Psoas muscle (tissue), 8 donors: ENCODE results near the gene HOXC12. TPM values are rescaled to one million over a fixed set of nuclear protein-coding genes. Genes with fewer than 3 reads are reported as not detected.

Source experiments
- ATAC-seq, 4 donors: fragments of 200-7000 bp; cut with Tn5 transposase; one replicate each; pipeline ENCODE4 v1.9.1; 2020; ENCODE audit warnings: moderate library complexity in 3 of 4, mild to moderate bottlenecking in 2 of 4
- DNase-seq, 2 donors: peaks; one replicate each; pipeline ENCODE4 v3.0.0-alpha.2; 2020
- H3K27ac ChIP-seq: fragments of 200-600 bp; one replicate; pipeline ENCODE4 v1.8.0; 2022
- H3K27me3 ChIP-seq, 3 donors: fragments of 200-600 bp in 1 of 3; one replicate each; pipeline versions ENCODE4 v1.6.1 to v1.8.0; 2013 to 2022; ENCODE audit warnings: low read length in 2 of 3, mild to moderate bottlenecking in 2 of 3, moderate library complexity in 1 of 3; ENCODE audit not compliant: insufficient read depth in 3 of 3
- H3K36me3 ChIP-seq, 2 donors: fragments of 200-600 bp in 1 of 2; one replicate each; pipeline versions ENCODE4 v1.6.1 to v1.8.0; 2013 to 2022; ENCODE audit warnings: low read depth in 1 of 2, mild to moderate bottlenecking in 1 of 2, moderate library complexity in 1 of 2; ENCODE audit not compliant: insufficient read depth in 1 of 2
- H3K4me1 ChIP-seq: fragments of 200-600 bp; one replicate; pipeline ENCODE4 v1.8.0; 2022
- H3K4me3 ChIP-seq: fragments of 200-600 bp; one replicate; pipeline ENCODE4 v1.8.0; 2022; ENCODE audit warnings: mild to moderate bottlenecking
- H3K9me3 ChIP-seq: fragments of 200-600 bp; one replicate; pipeline ENCODE4 v1.8.0; 2022
- WGBS, 3 donors: extraction: QIAGEN DNeasy Blood & Tissue Kit; methylation state at CpG; one replicate each; pipeline versions ENCODE4 v1.1.6 to v1.1.7; 2013; 5-methylcytosine and 5-hydroxymethylcytosine counted together
- intact Hi-C, 2 donors: fragments of 100-400 bp; cut with DNase I; formaldehyde crosslinking; loops; one replicate each; pipeline versions ENCODE4 v1.11.0 to v1.14.2; 2022
- polyA plus RNA-seq, 3 donors: library from polyadenylated mRNA; stranded (reverse); fragments of 200-250 nt; gene quantifications; one replicate each; pipeline ENCODE4 v1.2.3, GENCODE V29; 2013
- total RNA-seq, 4 donors: library from RNA; stranded (reverse); fragmentation: NEBNext Ultra II Directional in 2 of 4; extraction: Animal tissue kit (Norgen Biotek cat#: 25700) in 2 of 4; gene quantifications; one replicate each; pipeline versions ENCODE4 v1.2.1 to v1.2.4, GENCODE V29; 2021 to 2023
- TF ChIP-seq, protein P1 (sequence below): fragments of 200-600 bp; IDR thresholded peaks from one replicate; pipeline ENCODE4 v1.8.0; 2022; ENCODE audit warnings: antibody characterized with exemption
- donor health status: healthy with polysubstance abuse.
- donor health status: DM: no; HTN: no; CAD: no; lungs with moderate emphysema.
- donor health status: Bipolar disorder and iron deficiency.
- donor health status: healthy.
- donor health status: DM: yes; HTN: yes; CAD: no.
- donor health status: DM: no; HTN: no; CAD: no.
- donor health status: DM: no; HTN: no; CAD: no.
- donor health status: DM: yes; HTN: yes; CAD: no.

Gene HOXC12
- total and polyA plus RNA-seq, 7 donors: under 0.01 to 0.01 TPM; not detected in 5

DNA sequence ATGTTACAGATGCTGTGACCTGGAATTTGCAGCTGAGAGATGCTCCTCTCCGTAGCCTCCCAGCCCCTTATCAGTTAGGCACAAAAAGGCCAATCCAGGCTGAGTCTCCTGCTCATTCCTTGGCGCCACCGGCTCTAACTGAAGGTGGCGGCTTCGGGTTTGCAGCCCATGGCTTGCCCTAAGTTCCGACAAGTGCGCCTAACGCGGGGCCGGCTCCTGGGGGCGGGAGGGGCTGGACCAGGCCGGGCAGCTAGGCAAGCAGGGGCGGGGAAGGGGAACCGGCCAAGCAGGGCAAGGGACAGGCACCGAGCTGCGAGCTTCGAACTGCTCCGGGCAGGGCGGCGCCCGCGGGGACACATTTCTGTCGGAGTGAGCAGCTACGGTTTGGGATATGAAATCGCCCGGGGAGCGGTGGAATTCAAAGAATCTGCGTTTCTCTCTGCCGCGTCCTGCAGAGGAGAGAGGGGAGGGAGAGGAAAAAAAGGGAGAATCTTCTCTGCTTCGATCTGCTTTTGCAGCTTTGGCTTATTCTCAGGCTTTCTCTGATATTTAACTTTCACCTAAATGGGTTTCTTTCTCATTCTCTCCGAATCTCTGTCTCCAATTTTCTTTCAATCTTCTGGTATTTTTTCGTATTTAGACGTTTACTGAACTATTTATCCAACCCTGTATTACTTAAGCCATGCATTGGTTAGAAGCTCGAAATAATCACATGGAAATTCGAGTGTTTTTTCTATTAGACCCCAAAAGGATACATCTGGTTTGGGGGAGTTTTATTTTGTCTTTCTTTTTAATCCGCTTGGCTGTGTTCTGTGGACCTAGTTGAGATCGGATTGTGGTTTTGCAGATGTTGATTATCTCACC, 1.6 kb upstream of the HOXC12 start:
- 29 to 47% (median 47%) methylated on average over 38 of the region's 38 CpGs for WGBS, 3 donors
- no peak overlapping the region for H3K27ac ChIP-seq
- H3K4me3 ChIP-seq: no peak overlapping the region
- H3K27me3 ChIP-seq: peaks cover 0 to 99% (median 70%) of the 10 kb centered on the region in 3 donors
- intact Hi-C loops: loop anchor here in 1 of 2 donors (10.0 kb wide), 1 partner anchor 168 kb away; no protein-coding TSS in a partner anchor
- no peak for DNase-seq
- H3K4me1 ChIP-seq: no peaks in the 10 kb centered on the region
- no peak for ATAC-seq
- TF ChIP-seq, protein P1, sequence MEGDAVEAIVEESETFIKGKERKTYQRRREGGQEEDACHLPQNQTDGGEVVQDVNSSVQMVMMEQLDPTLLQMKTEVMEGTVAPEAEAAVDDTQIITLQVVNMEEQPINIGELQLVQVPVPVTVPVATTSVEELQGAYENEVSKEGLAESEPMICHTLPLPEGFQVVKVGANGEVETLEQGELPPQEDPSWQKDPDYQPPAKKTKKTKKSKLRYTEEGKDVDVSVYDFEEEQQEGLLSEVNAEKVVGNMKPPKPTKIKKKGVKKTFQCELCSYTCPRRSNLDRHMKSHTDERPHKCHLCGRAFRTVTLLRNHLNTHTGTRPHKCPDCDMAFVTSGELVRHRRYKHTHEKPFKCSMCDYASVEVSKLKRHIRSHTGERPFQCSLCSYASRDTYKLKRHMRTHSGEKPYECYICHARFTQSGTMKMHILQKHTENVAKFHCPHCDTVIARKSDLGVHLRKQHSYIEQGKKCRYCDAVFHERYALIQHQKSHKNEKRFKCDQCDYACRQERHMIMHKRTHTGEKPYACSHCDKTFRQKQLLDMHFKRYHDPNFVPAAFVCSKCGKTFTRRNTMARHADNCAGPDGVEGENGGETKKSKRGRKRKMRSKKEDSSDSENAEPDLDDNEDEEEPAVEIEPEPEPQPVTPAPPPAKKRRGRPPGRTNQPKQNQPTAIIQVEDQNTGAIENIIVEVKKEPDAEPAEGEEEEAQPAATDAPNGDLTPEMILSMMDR: no peak
- H3K36me3 ChIP-seq: no peaks in the 10 kb centered on the region
- H3K9me3 ChIP-seq: no peaks in the 10 kb centered on the region

DNA sequence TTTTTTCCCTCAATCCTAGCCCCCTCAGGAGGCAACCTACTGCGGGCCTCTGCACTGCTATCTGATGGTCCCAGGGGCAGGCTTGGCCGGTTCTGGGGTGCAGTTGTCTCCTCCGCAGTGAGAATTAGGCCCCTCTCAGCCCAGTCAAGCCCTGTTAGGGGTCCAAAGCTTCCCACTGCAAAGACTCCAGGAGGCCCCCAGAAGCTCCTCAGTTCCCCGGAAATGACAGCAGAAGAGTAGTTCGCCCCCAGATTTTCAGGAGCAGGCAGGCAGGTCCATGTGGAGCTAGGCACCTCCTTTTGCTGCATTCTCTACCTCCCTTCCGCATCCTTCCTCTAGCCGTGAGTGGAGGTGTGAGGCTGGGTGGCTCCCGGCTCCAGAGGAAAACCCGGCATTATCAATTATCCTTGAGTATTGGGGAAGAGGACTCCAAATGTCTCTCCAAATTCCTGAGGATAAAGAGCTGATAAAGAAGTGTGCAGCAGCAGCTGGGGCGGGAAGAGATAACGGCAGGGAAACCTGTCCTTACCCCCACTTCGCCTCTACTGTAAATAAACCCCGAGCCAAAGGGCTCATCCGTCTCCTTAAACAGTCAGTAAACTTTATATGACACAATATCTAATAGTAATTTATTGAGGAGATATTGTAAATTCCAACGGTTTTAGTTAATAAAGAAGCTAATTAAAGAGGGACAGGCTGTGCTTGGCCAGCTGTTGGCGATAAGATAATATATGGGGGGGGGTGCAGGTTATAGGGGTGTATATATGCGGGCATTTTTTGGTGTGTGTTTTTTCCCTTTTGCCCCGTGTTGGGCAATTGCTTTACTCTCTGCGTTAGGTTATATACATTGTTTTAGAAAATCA, 641 bp upstream of the HOXC12 start:
- Histone ChIP-seq H3K27ac (no peak overlapping the region), H3K27me3 (peaks cover 0 to 100% (median 69%) of the 10 kb centered on the region in 3 donors), H3K4me1 (no peaks in the 10 kb centered on the region), H3K4me3 (peak overlapping the region; percentile 38), H3K36me3 (no peaks in the 10 kb centered on the region), H3K9me3 (no peaks in the 10 kb centered on the region)
- DNase-seq (no peak), ATAC-seq (no peak)
- whole genome bisulfite sequencing, 3 donors: 50 to 60% (median 51%) methylated on average over 19 of the region's 19 CpGs
- intact Hi-C loops: loop anchor here in 1 of 2 donors (10.0 kb wide), 1 partner anchor 169 kb away; no protein-coding TSS in a partner anchor
- TF ChIP-seq, protein P1: no peak

DNA sequence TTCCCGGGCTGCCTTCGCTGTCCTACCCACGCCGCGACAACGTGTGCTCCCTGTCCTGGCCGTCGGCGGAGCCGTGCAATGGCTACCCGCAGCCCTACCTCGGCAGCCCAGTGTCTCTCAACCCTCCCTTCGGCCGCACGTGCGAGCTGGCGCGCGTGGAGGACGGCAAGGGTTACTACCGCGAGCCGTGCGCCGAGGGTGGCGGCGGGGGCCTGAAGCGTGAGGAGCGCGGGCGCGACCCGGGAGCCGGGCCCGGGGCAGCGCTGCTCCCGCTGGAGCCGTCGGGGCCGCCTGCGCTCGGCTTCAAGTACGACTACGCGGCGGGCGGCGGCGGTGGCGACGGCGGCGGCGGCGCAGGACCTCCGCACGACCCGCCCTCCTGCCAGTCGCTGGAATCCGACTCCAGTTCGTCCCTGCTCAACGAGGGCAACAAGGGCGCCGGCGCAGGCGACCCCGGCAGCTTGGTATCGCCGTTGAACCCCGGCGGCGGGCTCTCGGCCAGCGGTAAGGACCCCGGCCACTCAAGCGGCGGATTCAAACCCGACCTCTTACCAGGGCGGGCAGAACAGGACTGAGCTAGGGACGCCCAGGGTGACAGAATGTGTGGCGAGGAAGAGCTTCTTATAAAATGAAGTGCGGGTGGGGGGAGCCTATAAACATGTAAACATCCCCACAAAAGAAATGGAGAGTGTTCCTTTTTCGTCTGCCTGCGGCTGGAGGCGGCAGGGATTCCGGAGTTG, 503 bp downstream of the HOXC12 start:
- WGBS, 3 donors: 10 to 14% (median 12%) methylated on average over 49 to 86 of the region's 86 CpGs
- H3K36me3 ChIP-seq: no peaks in the 10 kb centered on the region
- no peaks in the 10 kb centered on the region for H3K9me3 ChIP-seq
- intact Hi-C loops: loop anchor here in 1 of 2 donors (10.0 kb wide), 1 partner anchor 170 kb away; no protein-coding TSS in a partner anchor
- no peak overlapping the region for H3K27ac ChIP-seq
- H3K4me3 ChIP-seq: peak overlapping the region; percentile 38
- peaks cover 0 to 100% (median 65%) of the 10 kb centered on the region in 3 donors for H3K27me3 ChIP-seq
- TF ChIP-seq, protein P1: no peak
- DNase-seq (peak in 1 of 2 donors; percentile 41), ATAC-seq (peak in 2 of 4 donors; percentile 22 to 23)
- H3K4me1 ChIP-seq: no peaks in the 10 kb centered on the region

DNA sequence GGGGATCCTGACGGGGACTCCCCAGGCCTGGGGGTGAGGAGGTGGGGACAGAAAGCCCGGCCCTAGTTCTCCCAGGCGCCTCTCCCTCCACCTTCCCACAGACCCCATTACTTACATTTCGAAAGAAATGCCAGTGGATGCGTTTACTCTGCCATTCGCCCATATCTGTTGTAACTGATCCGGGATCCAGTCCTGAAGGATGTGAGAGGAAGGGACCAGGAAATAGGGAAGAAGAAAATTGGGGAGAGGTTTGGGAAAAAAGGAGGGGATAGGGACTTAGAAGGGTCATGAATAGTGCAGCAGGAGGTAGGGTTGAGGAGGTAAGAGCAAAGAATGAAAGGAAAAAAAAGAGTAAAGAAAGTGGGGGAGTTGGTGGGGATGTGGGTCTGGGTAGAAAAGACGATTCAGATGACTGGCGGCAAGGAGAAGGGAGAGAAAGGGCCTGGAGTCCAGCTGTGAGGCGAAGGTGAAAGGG, 1.1 kb downstream of the HOXC12 start:
- H3K27ac ChIP-seq: no peak overlapping the region
- intact Hi-C loops: loop anchor here in 1 of 2 donors (10.0 kb wide), 1 partner anchor 171 kb away; no protein-coding TSS in a partner anchor
- no peaks in the 10 kb centered on the region for H3K4me1 ChIP-seq
- no peak overlapping the region for H3K4me3 ChIP-seq
- TF ChIP-seq, protein P1: no peak
- no peaks in the 10 kb centered on the region for H3K9me3 ChIP-seq
- ATAC-seq (no peak), DNase-seq (no peak)
- WGBS, 3 donors: 60 to 69% (median 65%) methylated on average over 10 of the region's 10 CpGs
- H3K27me3 ChIP-seq: peaks cover 0 to 100% (median 59%) of the 10 kb centered on the region in 3 donors
- no peaks in the 10 kb centered on the region for H3K36me3 ChIP-seq
